C4-2B (cell line): Measurements from ENCODE around the gene ANKS1B.

Experiments used
- CTCF ChIP-seq: fragments of 450-650 bp; conservative IDR thresholded peaks from 2 replicates; pipeline ENCODE4 v1.5.1; 2017; ENCODE audit warnings: mild to moderate bottlenecking
- ZFX ChIP-seq: fragments of 450-650 bp; IDR thresholded peaks from 2 replicates; pipeline ENCODE4 v1.6.1; 2017

- no peak for TF ChIP-seq CTCF
- TF ChIP-seq ZFX = no peak
These were observed 713.7 kb downstream of the ANKS1B start for GRCh38 chr12:99271071-99271470.
